Cerebellar nuclear complex (tissue), 1 donor: Measurements from ENCODE around the gene POU3F4.

Source experiments
- DNase-seq, 2 experiments: peaks; one replicate each; lab custom pipeline; 2025; lab: John Stamatoyannopoulos, UW

The POU3F4 gene

DNA sequence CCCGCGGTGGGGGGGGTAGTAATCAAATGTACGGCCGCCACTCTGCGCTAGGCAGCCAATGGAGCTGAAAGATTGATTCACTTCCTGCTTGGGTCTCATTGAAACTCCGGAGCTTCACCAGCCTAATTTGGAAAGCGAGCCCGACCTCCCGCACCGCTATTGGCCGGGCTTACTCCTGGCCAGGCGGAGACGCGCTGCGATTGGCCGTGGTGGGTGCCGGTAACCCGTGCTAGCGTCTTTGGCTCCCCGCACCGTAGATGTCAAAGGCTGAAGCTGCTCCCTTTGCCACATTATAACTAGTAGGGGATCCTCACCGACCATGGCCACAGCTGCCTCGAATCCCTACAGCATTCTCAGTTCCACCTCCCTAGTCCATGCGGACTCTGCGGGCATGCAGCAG, at the start of gene POU3F4:
Gene POU3F4, plus strand, starts transcription at position 285 of the 400 bp plus-strand sequence. Its CDS starts 35 bp downstream, at position 320.
- no peak for DNase-seq

DNA sequence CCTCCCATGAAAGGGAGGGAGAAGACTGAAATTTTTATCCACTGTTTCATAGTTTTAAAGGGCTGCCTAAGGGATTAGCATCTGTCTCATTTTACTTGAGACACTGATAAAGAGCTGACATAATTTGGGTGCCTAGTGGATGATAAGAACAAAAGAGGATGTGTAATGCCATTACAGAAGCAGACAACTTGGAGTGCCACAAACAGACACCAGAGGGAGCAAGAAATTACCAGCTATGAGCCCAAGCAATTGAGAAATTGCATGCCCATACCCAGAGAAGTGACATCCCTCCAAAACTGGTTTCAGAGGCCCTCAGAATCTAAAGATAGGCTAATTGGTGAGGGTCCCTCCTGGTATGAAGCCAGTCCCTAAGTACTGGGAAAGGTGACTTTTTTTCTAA, 38.5 kb upstream of the POU3F4 start:
- no peak for DNase-seq

DNA sequence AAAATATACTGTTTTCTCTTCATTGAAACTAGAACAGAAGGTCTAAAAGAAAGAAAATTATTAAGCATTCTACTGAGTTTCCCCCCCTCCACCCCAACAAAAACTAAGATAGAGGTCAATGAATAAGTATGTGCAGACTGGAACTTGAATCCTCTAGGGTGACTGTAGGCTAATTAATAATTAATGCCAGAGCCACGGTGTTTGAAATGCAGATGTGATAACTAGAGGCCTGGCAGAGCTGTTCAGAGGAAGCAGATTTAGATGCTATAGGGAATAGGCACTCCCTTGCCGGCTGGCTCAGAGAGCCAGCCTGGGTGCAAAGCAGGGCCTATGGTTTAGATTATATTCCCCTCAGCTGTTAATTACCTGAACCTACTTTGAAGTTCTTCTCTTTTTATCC, 12.2 kb upstream of the POU3F4 start:
- DNase-seq = no peak

DNA sequence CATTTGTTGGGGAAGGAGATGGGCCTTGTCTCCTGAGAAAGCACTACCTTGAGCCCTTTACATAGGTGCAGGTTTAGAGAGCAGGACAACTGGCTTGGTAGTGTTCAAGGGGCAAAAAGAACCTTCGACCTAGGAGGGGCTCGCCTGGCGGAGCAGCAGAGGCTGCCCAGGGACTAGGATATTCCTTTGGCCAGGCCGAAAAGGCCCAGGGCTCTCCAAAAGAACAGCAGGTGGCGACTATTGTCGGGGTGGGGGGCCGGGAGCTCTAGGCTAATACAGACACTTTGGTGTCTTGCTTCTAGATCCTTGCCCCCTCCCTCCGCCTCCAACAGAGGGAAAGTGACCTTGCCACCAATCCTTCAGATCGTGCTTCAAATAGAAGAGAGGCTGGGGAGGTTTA, 7.1 kb upstream of the POU3F4 start:
- DNase-seq = no peak

- no peak for DNase-seq
Observed at GRCh38 chrX:83501530-83501929, 6.6 kb upstream of the POU3F4 start.

DNA sequence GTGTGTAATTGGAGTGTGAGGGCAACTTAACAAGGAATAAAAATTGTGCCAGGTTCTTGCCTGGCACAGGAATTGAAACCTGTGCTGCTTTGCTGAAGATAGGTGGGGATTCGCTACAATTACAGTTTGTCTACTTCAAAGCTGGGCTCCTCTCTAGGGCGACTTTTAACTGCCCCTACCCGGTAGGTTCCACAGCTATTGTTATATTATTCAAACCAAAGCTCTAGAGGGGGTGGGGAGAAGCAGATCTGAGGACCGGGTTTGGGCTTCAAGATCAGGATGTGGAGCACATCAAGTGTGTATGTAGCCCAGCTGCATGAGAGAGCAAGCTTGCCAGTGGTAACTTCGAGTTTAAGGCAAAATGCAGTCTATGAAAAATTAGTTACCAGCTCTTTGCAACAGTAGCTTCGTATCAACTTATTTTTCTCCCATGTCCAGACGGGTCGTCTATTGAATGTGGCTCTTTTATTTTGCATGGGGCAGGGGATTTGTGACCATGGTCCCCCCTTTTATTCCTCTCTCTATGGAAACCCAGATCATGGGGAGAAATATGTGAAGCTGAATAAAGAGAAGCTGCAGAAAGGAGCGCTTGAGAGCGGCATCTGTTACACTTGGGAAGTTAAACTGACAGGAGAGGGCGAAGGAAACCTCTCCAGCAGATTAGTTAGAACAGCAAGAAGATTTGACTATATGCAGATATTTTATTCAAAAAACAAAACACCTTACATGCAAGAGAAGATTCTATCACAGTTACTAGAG, 3.2 kb upstream of the POU3F4 start:
- no peak for DNase-seq

GRCh38 chrX:83508526-83509253, 600 bp downstream of the POU3F4 start:
- no peak for DNase-seq

GRCh38 chrX:83509254-83509801, 1.2 kb downstream of the POU3F4 start:
- no peak for DNase-seq

DNA sequence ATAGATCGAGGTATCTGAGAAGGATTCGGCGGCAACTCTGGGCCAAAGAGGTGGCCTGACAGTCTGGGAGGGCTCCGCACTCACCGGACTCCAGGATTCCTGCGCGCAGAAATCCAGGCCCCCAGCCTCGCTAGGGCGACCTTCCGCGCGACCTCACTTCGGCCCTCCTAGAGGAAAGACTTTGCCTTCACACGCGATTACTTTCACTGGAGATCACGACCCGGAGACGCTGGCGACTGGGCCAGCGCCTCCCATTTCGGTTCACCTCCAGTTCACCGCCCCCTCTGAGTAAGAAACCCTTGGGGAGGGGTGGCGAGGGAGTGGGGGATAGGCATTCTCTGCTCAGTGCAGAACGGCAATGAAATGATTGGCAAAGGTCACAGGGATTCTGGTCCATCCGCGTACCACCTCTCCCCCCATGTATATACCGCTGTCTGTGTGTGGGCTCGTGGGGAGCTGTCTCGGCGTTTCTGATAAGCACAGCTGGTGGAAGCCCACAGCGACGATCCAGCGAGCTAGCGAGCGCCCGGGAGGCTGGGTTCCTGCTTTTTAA, 2.5 kb downstream of the POU3F4 start:
- DNase-seq = no peak

DNA sequence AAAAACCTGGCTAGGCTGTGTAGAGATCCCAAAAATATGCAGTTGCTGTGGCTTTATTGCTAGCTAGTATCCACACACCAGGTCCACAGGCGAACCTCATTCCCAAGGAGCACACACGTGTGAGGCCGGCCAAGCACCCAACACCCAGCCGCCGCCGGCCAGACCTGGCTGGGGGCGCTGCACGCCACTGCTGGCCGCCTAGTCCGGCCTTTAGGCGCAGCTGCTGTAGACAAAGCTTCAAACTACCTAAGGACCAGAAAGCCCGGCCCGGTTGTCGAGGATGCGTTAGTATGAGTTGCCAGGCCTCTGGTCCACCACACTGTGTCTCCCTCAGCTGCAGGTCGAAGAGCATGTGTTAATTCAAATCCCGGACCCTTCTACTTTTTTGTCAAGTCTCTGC, 3.1 kb downstream of the POU3F4 start:
- no peak for DNase-seq

- DNase-seq = no peak
Observed at GRCh38 chrX:83512111-83512510, 4.0 kb downstream of the POU3F4 start.

- no peak for DNase-seq
Observed at GRCh38 chrX:83516597-83516996, 8.5 kb downstream of the POU3F4 start.

- DNase-seq = no peak
Observed at GRCh38 chrX:83521905-83522304, 13.8 kb downstream of the POU3F4 start.

DNA sequence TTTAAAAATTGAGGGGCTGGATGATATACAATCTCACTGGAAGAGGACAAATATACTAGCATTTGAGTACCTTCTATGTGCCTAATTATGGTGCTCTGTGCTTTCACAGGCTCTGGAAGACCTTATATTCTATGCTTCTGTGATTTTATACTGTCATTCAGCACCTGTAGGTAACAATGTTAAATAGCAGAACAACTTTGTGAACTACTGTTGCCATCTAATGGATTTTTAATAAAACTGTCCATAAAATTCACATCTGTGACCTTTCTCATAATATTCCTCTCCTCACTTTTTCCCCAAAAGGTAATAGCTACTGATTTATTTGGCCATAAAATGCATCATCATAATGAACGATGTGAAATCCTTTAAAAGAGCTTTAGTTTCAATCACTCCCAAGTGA, 21.9 kb downstream of the POU3F4 start:
- no peak for DNase-seq

- no peak for DNase-seq
Observed at GRCh38 chrX:83535417-83536196, 27.5 kb downstream of the POU3F4 start.
